ENCODE measurements around the gene CERK. TPM values are rescaled to one million over a fixed set of nuclear protein-coding genes. Genes with fewer than 3 reads are reported as not detected.

CERK gene
- total RNA-seq, 1 donor, result 38.9 TPM

DNA sequence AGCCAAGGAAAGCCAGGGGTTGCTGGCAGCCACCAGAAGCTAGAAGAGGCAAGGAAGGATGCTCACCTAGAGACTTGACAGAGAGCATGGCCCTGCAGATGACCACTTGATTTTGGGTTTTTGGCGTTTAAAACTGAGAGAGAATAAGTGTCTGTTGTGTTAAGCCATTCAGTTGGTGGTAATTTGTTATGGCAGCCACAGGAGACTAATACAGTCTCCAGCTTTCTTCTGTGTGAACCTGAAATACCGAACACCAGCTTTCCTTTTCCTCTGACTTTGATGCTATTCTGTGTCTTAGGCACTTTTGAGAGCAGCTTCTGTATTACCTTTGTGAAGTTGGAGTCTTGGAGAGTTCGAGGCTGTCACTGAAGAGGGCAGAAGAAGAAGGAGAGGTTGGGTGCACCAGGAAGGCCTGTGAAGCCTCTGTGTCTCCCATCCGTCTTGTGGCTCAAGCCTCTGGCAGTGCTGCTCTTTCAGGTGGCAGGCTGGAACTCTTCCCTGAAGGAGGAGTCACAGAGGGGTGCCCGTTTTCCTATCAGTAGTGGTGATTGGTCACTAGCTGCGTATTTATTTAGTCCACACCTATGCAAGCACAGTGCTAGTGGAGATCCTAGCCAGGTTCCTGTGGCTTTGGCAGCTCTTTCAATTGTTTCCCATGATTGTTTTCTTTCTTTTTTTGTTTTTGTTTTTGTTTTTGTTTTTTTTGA is 26.9 kb upstream of the CERK start:
- H3K4me3 ChIP-seq (ENCODE audit: low read depth, low read length), result no peak overlapping the region
- TF ChIP-seq, protein P1, sequence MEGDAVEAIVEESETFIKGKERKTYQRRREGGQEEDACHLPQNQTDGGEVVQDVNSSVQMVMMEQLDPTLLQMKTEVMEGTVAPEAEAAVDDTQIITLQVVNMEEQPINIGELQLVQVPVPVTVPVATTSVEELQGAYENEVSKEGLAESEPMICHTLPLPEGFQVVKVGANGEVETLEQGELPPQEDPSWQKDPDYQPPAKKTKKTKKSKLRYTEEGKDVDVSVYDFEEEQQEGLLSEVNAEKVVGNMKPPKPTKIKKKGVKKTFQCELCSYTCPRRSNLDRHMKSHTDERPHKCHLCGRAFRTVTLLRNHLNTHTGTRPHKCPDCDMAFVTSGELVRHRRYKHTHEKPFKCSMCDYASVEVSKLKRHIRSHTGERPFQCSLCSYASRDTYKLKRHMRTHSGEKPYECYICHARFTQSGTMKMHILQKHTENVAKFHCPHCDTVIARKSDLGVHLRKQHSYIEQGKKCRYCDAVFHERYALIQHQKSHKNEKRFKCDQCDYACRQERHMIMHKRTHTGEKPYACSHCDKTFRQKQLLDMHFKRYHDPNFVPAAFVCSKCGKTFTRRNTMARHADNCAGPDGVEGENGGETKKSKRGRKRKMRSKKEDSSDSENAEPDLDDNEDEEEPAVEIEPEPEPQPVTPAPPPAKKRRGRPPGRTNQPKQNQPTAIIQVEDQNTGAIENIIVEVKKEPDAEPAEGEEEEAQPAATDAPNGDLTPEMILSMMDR (IDR thresholded peaks at IDR 0.05; ENCODE audit: insufficient read depth, low read depth, low read length), result no peak
- no peak for DNase-seq (ENCODE audit: low read depth)

DNA sequence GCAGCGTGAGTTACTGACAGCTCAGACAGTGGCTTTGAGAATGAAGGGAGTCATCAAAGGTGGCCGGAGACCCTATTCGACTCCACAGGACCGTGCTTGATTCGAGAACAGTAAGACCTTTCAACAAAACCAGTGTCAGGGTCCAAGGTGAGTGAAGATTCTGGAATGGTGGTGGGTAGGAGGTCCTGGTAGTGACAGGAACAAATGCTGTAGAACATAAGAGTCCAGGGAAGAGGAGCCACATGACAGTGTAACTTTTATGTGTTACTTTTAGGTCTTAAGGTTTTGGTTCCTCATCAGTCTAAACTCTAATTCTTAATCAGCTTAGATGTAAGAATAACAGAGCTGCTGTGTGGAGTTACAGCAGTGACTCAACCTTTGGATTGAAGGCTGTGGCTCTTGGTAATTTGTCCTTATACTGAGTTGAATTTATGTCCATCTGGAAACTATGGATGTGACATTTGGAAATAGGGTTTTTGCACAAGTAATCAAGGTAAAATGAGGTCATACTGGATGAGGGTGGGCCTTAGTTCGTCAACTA is 26.2 kb upstream of the CERK start:
- no peak for DNase-seq (ENCODE audit: low read depth)
- H3K4me3 ChIP-seq (ENCODE audit: low read depth, low read length), result no peak overlapping the region
- TF ChIP-seq, protein P1 (IDR thresholded peaks at IDR 0.05; ENCODE audit: insufficient read depth, low read depth, low read length), result no peak

DNA sequence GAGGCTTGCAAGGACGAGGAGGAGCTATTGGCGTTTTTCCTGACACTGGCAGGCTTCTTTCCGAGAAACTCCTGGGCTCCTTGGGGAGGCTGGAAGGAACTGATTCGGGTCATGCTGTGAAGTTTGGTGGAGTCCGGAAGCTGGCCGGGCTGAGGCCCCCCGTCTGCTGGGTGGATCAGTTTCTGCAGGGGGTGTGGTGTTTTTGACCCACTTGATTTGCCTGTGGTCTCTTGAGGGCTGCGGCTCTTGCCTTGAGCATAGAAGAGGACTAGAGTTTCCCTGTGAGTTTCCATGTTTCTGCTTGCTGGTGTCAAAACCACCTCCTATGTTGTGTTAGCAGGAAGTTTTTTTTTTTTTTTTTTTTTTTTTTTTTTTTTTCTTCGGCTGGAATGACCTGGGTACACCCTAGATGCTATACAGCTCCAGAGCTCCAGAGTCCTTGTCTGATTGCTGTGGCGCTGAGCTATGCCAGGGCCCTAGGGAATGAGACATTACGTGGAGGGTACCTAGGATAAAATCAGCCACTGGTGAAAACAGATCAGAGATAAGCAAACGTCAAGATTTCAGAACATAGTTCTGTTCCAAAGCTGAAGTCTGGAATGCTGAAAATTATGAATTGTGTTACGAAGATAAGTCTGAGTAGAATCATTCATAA is 25.1 kb upstream of the CERK start:
- TF ChIP-seq, protein P1 (IDR thresholded peaks at IDR 0.05; ENCODE audit: insufficient read depth, low read depth, low read length), result no peak
- peak overlapping the region; percentile 99 for H3K4me3 ChIP-seq (ENCODE audit: low read depth, low read length)
- peak; percentile 36 for DNase-seq (ENCODE audit: low read depth)

DNA sequence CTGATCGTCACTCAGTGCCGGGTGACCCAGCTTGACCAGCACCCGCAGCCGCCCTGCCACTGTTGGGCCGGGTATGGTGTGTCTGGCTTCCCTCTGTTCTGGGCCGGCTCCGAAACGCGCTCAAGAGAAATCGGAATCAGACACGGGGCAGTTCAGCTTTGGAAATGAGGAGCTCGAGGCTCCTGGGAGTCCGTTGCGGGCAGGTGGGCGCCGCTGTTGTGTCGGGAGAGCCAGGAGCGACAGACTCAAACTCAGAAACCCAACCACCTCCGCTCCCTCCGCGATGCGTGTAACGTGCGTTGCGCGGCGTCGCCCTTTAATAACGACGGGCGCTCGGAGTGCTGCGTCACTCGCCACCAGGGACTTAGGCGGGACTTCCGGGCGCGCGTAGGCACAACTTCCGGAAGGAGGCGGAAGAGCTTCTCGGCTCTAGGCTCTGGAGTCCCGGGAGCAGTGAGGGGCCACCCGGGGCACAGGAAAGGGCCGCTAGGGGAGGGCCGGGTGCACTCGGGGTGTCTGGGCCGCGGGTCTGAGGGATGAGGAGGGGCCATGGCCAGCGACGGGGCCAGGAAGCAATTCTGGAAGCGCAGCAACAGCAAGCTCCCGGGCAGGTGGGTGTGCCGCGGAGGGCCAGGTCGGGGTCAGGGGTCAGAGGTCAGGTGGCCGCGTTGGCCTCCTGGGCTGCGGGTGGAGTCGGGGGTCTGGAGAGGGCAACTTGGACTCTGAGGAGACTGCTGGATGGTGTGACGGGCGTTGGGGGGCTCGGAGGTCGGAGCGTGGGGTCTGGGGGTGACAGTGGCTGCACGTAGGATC is 24.4 kb upstream of the CERK start, which contains the start of gene TBC1D22A:
Gene TBC1D22A (plus strand): TSS at position 413 of the 813 bp plus-strand sequence. CDS start 137 bp downstream, at position 550.
- DNase-seq (ENCODE audit: low read depth), result peak; percentile 95
- TF ChIP-seq, protein P1 (IDR thresholded peaks at IDR 0.05; ENCODE audit: insufficient read depth, low read depth, low read length), result no peak
- peak within 1 kb of the TSS; percentile 99 for H3K4me3 ChIP-seq (ENCODE audit: low read depth, low read length)

DNA sequence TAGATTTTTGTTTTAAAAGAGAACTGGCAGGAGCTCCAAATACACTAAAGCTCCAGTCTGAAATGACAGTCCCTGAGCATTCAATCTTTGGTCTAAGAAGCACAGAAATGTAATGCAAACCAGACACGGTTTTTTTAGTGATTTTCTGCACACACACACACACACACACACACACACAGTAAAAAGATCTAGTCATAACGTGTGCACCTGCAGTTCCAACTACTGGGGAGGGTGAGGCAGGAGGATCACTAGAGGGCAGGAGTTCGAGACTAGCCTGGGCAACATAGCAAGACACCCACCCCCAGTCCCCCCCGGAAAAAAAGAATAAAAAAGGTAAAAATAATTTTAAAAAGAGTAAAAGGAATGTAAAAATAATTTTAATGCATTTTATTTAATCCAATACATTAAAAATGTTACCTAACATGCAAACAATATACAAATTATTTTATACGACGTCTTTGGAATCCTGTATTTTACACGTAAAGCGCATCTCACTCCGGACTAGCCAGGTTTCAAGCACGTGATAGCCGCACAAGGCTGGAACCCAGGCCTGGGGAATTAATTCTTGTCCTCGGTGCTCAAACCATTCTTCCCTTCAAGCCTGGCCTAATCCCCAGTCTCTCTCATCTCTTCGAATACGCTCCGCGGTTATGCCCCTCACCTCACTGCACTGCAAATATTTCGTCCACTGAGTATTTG is 23.6 kb upstream of the CERK start:
- no peak for DNase-seq (ENCODE audit: low read depth)
- H3K4me3 ChIP-seq (ENCODE audit: low read depth, low read length), result peak overlapping the region; percentile 99
- TF ChIP-seq, protein P1 (IDR thresholded peaks at IDR 0.05; ENCODE audit: insufficient read depth, low read depth, low read length), result no peak

DNA sequence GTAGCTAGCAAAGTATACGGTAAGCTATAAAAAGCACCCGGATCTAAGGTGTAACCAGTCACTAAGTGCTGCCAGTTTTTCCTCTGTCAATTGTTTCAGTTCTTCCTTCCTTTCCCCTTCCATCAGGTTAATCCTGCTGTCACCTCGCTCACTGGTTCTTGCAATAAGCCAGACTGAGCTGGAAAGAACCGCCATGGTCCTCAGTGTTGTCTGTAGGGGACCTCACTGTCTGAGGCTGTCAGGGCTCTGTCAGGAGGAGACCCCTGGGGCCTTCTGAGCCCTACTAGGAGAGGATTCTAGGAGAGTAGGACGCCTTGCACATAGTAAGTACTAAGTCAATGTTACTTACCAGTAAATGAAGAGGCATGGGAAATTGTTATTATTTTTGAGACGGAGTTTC is 23.0 kb upstream of the CERK start:
- H3K4me3 ChIP-seq (ENCODE audit: low read depth, low read length), result peak overlapping the region; percentile 99
- TF ChIP-seq, protein P1 (IDR thresholded peaks at IDR 0.05; ENCODE audit: insufficient read depth, low read depth, low read length), result no peak
- no peak for DNase-seq (ENCODE audit: low read depth)

Measured in fibroblast of villous mesenchyme (primary cell).